Skin epidermis (tissue), 12 donors: ENCODE data around the gene OVOL1.
A peak's percentile ranks its signal among the peaks of the same experiment; 100 is the strongest.
"Not testable (repeated sequence)": the region's sequence is repeated elsewhere in the genome, so short reads cannot be mapped to it uniquely, and the experiment has no call there.

Source experiments
- H3K27ac ChIP-seq, 21 experiments: fragments of 200-600 bp; sonication (generic) in 11 of 21; one replicate each; pipeline ENCODE4 v1.5.0; 2020; ENCODE audit warnings: mild to moderate bottlenecking in 3 of 21, inconsistent platforms in 2 of 21, moderate library complexity in 2 of 21
- H3K4me3 ChIP-seq, 7 experiments: fragments of 200-600 bp; sonication (generic) in 2 of 7; one replicate each; pipeline ENCODE4 v1.5.0; 2020; ENCODE audit warnings: inconsistent platforms in 2 of 7, mild to moderate bottlenecking in 2 of 7, moderate library complexity in 1 of 7

Gene OVOL1

GRCh38 chr11:65808744-65809341 is 22.0 kb downstream of the OVOL1 start:
- Histone ChIP-seq H3K4me3 (peak overlapping the region in 2 of 7 experiments; percentile 8 to 18), H3K27ac (peak overlapping the region in 3 of 21 experiments; percentile 14 to 41 (median 26))

- no peak overlapping the region for H3K4me3 ChIP-seq
- H3K27ac ChIP-seq: no peak overlapping the region
These were observed 22.6 kb downstream of the OVOL1 start for GRCh38 chr11:65809496-65809895.

GRCh38 chr11:65810046-65810868 is 23.4 kb downstream of the OVOL1 start:
- no peak overlapping the region for H3K4me3 ChIP-seq
- H3K27ac ChIP-seq: no peak overlapping the region

GRCh38 chr11:65811764-65812475 is 25.1 kb downstream of the OVOL1 start:
- no peak overlapping the region for H3K4me3 ChIP-seq
- H3K27ac ChIP-seq: no peak overlapping the region

- Histone ChIP-seq H3K4me3 (no peak overlapping the region), H3K27ac (peak overlapping the region in 10 of 21 experiments; percentile 7 to 78 (median 48))
These were observed 27.5 kb downstream of the OVOL1 start for GRCh38 chr11:65814131-65814985.

GRCh38 chr11:65814986-65815565 is 28.2 kb downstream of the OVOL1 start:
- Histone ChIP-seq H3K27ac (peak overlapping the region in 12 of 21 experiments; percentile 4 to 78 (median 37)), H3K4me3 (no peak overlapping the region)

- peak overlapping the region in 3 of 21 experiments; percentile 73 to 78 (median 75) for H3K27ac ChIP-seq
- peak overlapping the region in 1 of 7 experiments; percentile 65 for H3K4me3 ChIP-seq
These were observed 29.8 kb downstream of the OVOL1 start for GRCh38 chr11:65816696-65817095.

- peak overlapping the region; percentile 36 to 65 (median 49) for H3K4me3 ChIP-seq
These were observed 30.5 kb downstream of the OVOL1 start for GRCh38 chr11:65817312-65817834.

GRCh38 chr11:65817835-65818680 is 31.2 kb downstream of the OVOL1 start:
- Histone ChIP-seq H3K27ac (peak overlapping the region; percentile 5 to 86 (median 74)), H3K4me3 (peak overlapping the region; percentile 36 to 65 (median 49))

More at GRCh38 chr11:65817312-65817834, 30.5 kb downstream of the OVOL1 start:
- peak overlapping the region in 20 of 21 experiments; percentile 5 to 86 (median 74) for H3K27ac ChIP-seq

- Histone ChIP-seq H3K4me3 (no peak overlapping the region), H3K27ac (no peak overlapping the region)
These were observed 34.2 kb downstream of the OVOL1 start for GRCh38 chr11:65821107-65821506.

- H3K4me3 ChIP-seq: no peak overlapping the region
- H3K27ac ChIP-seq: no peak overlapping the region
These were observed 36.1 kb downstream of the OVOL1 start for GRCh38 chr11:65822776-65823528.

GRCh38 chr11:65826984-65827735 is 40.3 kb downstream of the OVOL1 start:
- H3K27ac ChIP-seq: no peak overlapping the region
- H3K4me3 ChIP-seq: no peak overlapping the region

- H3K27ac ChIP-seq: no peak overlapping the region
These were observed 42.6 kb downstream of the OVOL1 start for GRCh38 chr11:65829459-65829858.

GRCh38 chr11:65832231-65832630 is 45.4 kb downstream of the OVOL1 start:
- not testable (repeated sequence) for H3K4me3 ChIP-seq, H3K27ac ChIP-seq

More at GRCh38 chr11:65829459-65829858, 42.6 kb downstream of the OVOL1 start:
- no peak overlapping the region for H3K4me3 ChIP-seq

GRCh38 chr11:65833297-65834030 is 46.6 kb downstream of the OVOL1 start, which contains the start of gene SNX32:
Gene SNX32 (plus strand): TSS chr11:65833963. CDS start chr11:65834066, 103 bp downstream.
- Histone ChIP-seq H3K27ac (peak within 1 kb of the TSS in 18 of 21 experiments; percentile 3 to 79 (median 54)), H3K4me3 (peak within 1 kb of the TSS; percentile 39 to 65 (median 45))
